Esophagus muscularis mucosa (tissue), 4 donors: ENCODE results near the gene DIP2B. TPM values are rescaled to one million over a fixed set of nuclear protein-coding genes. Genes with fewer than 3 reads are reported as not detected.

Experiments used
- DNase-seq: peaks from one replicate; pipeline ENCODE4 v3.0.0-alpha.2; 2017; ENCODE audit errors: extremely low spot score
- H3K27ac ChIP-seq, 4 donors: fragments of 200-600 bp; sonication (generic); replicated peaks in 1 of 4; 1 replicate in 3 of 4; 2 replicates in 1 of 4; pipeline ENCODE4 v1.5.1; 2016 to 2019; ENCODE audit warnings: mild to moderate bottlenecking in 1 of 4
- H3K27me3 ChIP-seq, 4 donors: fragments of 200-600 bp; sonication (generic); one replicate each; pipeline versions ENCODE4 v1.5.1 to v1.6.0; 2016 to 2019
- H3K36me3 ChIP-seq, 4 donors: fragments of 200-600 bp; sonication (generic); one replicate each; pipeline ENCODE4 v1.5.1; 2016 to 2019
- H3K4me1 ChIP-seq, 4 donors: fragments of 200-600 bp; sonication (generic); one replicate each; pipeline ENCODE4 v1.5.1; 2016 to 2019
- H3K4me3 ChIP-seq, 4 donors: fragments of 200-600 bp; sonication (generic); 1 replicate in 2 of 4; 2 replicates in 2 of 4; pipeline ENCODE4 v1.5.1; 2016 to 2019; ENCODE audit warnings: mild to moderate bottlenecking in 4 of 4, moderate library complexity in 1 of 4
- H3K9me3 ChIP-seq, 4 donors: fragments of 200-600 bp; sonication (generic); 1 replicate in 3 of 4; 2 replicates in 1 of 4; pipeline ENCODE4 v1.5.1; 2016 to 2019
- EP300 ChIP-seq: sonication (generic); formaldehyde crosslinking; IDR thresholded peaks from one replicate; pipeline ENCODE4 v1.6.1; 2017; ENCODE audit warnings: antibody characterized with exemption
- POLR2A ChIP-seq: fragments of 450-650 bp; IDR thresholded peaks from one replicate; pipeline ENCODE4 v1.6.1; 2017; ENCODE audit warnings: antibody characterized with exemption, moderate library complexity, mild to moderate bottlenecking, low read depth
- POLR2AphosphoS5 ChIP-seq, 2 donors: sonication (generic); formaldehyde crosslinking; IDR thresholded peaks; one replicate each; pipeline ENCODE4 v1.6.1; 2017; ENCODE audit warnings: antibody characterized with exemption in 2 of 2
- WGBS: methylation state at CpG from one replicate; pipeline ENCODE4 v1.1.5; 2018; 5-methylcytosine and 5-hydroxymethylcytosine counted together
- intact Hi-C: fragments of 100-400 bp; cut with DNase I; formaldehyde crosslinking; loops from one replicate; pipeline ENCODE4 v1.15.1; 2023
- total RNA-seq, 4 donors: library from RNA; depleted of rRNA; stranded (reverse); fragments of >200 nt; gene quantifications; one replicate each; pipeline versions ENCODE4 v1.1.0 to v1.2.1, GENCODE V29; 2016
- TF ChIP-seq, protein P1 (sequence below), 3 experiments: fragments of 200-600 bp in 2 of 3; fragments of 450-650 bp in 1 of 3; sonication (generic) in 2 of 3; IDR thresholded peaks; one replicate each; pipeline ENCODE4 v1.5.1; 2017 to 2019; ENCODE audit warnings: antibody characterized with exemption in 3 of 3, mild to moderate bottlenecking in 2 of 3, moderate library complexity in 1 of 3

Gene DIP2B, protein sequence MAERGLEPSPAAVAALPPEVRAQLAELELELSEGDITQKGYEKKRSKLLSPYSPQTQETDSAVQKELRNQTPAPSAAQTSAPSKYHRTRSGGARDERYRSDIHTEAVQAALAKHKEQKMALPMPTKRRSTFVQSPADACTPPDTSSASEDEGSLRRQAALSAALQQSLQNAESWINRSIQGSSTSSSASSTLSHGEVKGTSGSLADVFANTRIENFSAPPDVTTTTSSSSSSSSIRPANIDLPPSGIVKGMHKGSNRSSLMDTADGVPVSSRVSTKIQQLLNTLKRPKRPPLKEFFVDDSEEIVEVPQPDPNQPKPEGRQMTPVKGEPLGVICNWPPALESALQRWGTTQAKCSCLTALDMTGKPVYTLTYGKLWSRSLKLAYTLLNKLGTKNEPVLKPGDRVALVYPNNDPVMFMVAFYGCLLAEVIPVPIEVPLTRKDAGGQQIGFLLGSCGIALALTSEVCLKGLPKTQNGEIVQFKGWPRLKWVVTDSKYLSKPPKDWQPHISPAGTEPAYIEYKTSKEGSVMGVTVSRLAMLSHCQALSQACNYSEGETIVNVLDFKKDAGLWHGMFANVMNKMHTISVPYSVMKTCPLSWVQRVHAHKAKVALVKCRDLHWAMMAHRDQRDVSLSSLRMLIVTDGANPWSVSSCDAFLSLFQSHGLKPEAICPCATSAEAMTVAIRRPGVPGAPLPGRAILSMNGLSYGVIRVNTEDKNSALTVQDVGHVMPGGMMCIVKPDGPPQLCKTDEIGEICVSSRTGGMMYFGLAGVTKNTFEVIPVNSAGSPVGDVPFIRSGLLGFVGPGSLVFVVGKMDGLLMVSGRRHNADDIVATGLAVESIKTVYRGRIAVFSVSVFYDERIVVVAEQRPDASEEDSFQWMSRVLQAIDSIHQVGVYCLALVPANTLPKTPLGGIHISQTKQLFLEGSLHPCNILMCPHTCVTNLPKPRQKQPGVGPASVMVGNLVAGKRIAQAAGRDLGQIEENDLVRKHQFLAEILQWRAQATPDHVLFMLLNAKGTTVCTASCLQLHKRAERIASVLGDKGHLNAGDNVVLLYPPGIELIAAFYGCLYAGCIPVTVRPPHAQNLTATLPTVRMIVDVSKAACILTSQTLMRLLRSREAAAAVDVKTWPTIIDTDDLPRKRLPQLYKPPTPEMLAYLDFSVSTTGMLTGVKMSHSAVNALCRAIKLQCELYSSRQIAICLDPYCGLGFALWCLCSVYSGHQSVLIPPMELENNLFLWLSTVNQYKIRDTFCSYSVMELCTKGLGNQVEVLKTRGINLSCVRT (N-terminal part only)
- 10 to 100 TPM; 18.7 to 23.0 (median 20.6) TPM for total RNA-seq

DNA sequence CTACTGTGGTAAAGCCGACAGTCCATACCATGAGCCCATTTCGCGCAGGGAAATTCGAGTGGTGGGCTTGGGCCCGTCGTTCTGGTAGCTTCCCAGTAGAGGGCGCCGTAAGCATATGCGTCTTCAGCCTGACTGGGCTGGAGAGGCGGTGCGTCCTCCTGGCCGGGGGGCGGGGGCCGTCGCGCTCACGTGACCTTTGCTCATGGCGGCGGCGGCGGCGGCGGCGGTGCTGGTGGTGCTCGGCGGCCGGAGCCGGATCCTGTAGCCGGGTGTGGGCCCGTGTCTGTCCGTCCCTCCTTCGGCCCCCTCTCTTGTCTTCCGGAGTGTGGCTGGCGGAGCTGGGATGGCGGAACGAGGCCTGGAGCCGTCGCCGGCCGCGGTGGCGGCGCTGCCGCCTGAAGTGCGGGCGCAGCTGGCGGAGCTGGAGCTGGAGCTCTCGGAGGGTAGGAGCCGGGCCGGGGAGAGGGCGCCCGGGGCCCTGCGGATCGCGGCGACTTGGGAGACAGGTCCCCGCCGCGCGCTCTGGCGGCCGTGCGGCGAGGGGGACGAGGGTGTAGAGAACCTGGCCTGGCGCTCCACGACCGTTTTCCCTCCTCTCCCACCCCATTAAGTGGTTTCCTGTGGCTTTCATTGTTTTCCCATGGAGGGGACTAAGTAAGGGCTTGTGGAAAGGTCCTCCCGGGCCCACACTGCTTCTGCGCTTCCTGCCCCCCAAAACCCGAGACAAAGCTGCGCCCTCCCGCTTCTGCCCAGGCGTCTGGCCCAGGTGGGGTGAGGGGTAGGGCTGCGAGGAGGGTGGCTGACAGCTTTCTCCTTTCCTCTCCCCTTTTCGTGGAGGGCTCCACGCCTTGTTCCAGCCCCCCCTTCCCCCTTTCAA is at the start of gene DIP2B:
TSS of gene DIP2B (plus strand) at position 188 of the 877 bp plus-strand sequence. CDS start at position 344, 156 bp downstream.
- Histone ChIP-seq H3K36me3 (no peaks in the 10 kb centered on the region), H3K27me3 (no peaks in the 10 kb centered on the region), H3K9me3 (peaks cover 0 to 3% (median 0%) of the 10 kb centered on the region in 4 donors), H3K4me3 (peak within 1 kb of the TSS; percentile 85 to 99 (median 93)), H3K27ac (peak within 1 kb of the TSS; percentile 94 to 98 (median 98)), H3K4me1 (peaks cover 40 to 50% (median 49%) of the 10 kb centered on the region in 4 donors)
- intact Hi-C loops = loop anchor here (1.0 to 10.0 kb wide), 2 partner anchors 133 to 210 kb away; no protein-coding TSS in a partner anchor
- no peak for TF ChIP-seq POLR2A
- peak in 1 of 2 donors; percentile 82 for TF ChIP-seq POLR2AphosphoS5 (IDR thresholded peaks at IDR 0.05)
- TF ChIP-seq EP300 = no peak
- TF ChIP-seq, protein P1, sequence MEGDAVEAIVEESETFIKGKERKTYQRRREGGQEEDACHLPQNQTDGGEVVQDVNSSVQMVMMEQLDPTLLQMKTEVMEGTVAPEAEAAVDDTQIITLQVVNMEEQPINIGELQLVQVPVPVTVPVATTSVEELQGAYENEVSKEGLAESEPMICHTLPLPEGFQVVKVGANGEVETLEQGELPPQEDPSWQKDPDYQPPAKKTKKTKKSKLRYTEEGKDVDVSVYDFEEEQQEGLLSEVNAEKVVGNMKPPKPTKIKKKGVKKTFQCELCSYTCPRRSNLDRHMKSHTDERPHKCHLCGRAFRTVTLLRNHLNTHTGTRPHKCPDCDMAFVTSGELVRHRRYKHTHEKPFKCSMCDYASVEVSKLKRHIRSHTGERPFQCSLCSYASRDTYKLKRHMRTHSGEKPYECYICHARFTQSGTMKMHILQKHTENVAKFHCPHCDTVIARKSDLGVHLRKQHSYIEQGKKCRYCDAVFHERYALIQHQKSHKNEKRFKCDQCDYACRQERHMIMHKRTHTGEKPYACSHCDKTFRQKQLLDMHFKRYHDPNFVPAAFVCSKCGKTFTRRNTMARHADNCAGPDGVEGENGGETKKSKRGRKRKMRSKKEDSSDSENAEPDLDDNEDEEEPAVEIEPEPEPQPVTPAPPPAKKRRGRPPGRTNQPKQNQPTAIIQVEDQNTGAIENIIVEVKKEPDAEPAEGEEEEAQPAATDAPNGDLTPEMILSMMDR (IDR thresholded peaks at IDR 0.05) = peak; percentile 82 to 98 (median 95)
- WGBS = under 1% methylated on average over 23 of the region's 77 CpGs
- peak; percentile 98 for DNase-seq

- DNase-seq = no peak
- H3K27me3 ChIP-seq = no peaks in the 10 kb centered on the region
- intact Hi-C loops = no loop called here
- no peak for TF ChIP-seq POLR2A
- no peak for TF ChIP-seq EP300
- no peak for TF ChIP-seq POLR2AphosphoS5 (IDR thresholded peaks at IDR 0.05)
- H3K36me3 ChIP-seq = peaks cover 46 to 83% (median 65%) of the 10 kb centered on the region in 4 donors
- H3K4me1 ChIP-seq = no peaks in the 10 kb centered on the region
- H3K9me3 ChIP-seq = no peaks in the 10 kb centered on the region
- H3K4me3 ChIP-seq = no peak overlapping the region
- no peak overlapping the region for H3K27ac ChIP-seq
Observed at GRCh38 chr12:50458606-50459005, 46.2 kb upstream of the DIP2B start.

- no peak for TF ChIP-seq POLR2AphosphoS5 (IDR thresholded peaks at IDR 0.05)
- TF ChIP-seq POLR2A = no peak
- TF ChIP-seq, protein P1 (IDR thresholded peaks at IDR 0.05) = no peak
- Histone ChIP-seq H3K4me1 (no peaks in the 10 kb centered on the region), H3K27ac (no peak overlapping the region), H3K36me3 (peaks cover 21 to 93% (median 83%) of the 10 kb centered on the region in 4 donors), H3K27me3 (no peaks in the 10 kb centered on the region), H3K9me3 (no peaks in the 10 kb centered on the region), H3K4me3 (no peak overlapping the region)
- intact Hi-C loops = no loop called here
- WGBS = 93% methylated on average over 3 of the region's 3 CpGs
- no peak for DNase-seq
Observed at GRCh38 chr12:50467439-50467838, 37.3 kb upstream of the DIP2B start.

DNA sequence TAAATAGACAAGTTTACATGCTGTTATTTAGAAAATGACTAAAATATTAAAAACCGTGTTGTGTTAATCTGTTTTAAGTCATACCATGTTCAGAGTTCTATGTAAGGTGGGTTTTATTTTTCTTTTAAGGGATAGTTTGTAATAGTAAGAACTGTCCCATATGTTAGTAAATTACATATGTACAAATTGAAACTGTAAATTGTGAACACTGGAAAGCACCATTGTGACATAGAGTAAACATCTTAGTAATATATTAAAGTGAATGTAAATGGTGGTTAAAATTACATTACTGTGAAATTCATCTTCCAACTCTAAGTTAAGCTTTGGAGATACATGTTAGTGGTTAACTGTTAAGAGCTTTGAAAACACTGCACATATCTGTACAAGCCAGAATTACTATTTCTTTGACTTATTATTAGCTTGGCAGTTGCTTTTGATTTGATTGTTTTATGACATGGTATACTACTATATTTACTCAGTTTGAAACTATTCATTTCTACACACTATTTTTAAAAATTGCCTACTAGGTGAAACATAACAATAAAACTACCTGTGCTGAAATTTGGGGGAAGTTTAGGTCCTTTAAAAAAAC is 27.4 kb upstream of the DIP2B start:
- DNase-seq = no peak
- 81% methylated on average over 1 of the region's 1 CpG for WGBS
- Histone ChIP-seq H3K9me3 (no peaks in the 10 kb centered on the region), H3K4me3 (no peak overlapping the region), H3K4me1 (peaks cover 0 to 15% (median 5%) of the 10 kb centered on the region in 4 donors), H3K27me3 (no peaks in the 10 kb centered on the region), H3K36me3 (peaks cover 32 to 59% (median 44%) of the 10 kb centered on the region in 4 donors), H3K27ac (no peak overlapping the region)
- intact Hi-C loops = no loop called here
- TF ChIP-seq POLR2AphosphoS5 (IDR thresholded peaks at IDR 0.05) = no peak
- no peak for TF ChIP-seq EP300
- TF ChIP-seq, protein P1 (IDR thresholded peaks at IDR 0.05) = no peak
- TF ChIP-seq POLR2A = no peak
